ENCODE results near the gene SPATA20. TPM values are rescaled to one million over a fixed set of nuclear protein-coding genes. Genes with fewer than 3 reads are reported as not detected.

SPATA20 gene
- total and polyA plus RNA-seq, 2 of the 8 experiments (the other 6 are each of a cell fraction or from before 2014, with no cell fraction given): 16.2 to 17.5 TPM

DNA sequence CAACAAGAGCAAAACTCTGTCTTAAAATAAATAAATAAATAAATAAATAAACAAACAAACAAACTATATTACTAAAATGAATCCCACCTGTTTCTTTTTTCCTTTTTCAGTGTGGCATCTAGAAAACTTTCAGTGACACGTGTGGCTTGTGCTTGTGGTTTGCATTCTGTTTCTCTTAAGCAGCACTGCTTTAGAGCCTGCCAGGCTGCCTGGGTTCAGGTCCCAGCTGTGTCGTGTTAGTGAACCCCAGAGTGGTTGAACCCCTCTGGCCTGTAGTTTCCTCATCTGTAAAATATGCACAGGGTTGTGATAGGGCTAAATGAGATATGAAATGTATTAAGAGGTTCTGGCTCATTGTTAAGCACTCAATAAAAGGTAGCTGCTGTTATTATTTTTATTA is 26.5 kb upstream of the SPATA20 start (continued):
- no peak for TF ChIP-seq CTCF (IDR thresholded peaks at IDR 0.05; ENCODE audit: control extremely low read depth in 1 of 3, insufficient read depth in 1 of 3, low read depth in 1 of 3, low read length in 3 of 3)
- TF ChIP-seq TEAD4 (IDR thresholded peaks at IDR 0.05; ENCODE audit: low read depth, low read length): no peak
- no peak for TF ChIP-seq CBX5 (IDR thresholded peaks at IDR 0.05; ENCODE audit: low read depth, low read length)
- TF ChIP-seq BRCA1 (IDR thresholded peaks at IDR 0.05; ENCODE audit: low read depth, low read length): no peak
- no peak for TF ChIP-seq SUZ12 (IDR thresholded peaks at IDR 0.05; ENCODE audit: low read length)
- TF ChIP-seq SRF (IDR thresholded peaks at IDR 0.05; ENCODE audit: low read depth, low read length): no peak
- no peak for TF ChIP-seq PHF8 (conservative IDR thresholded peaks at IDR 0.05; ENCODE audit: low read depth, low read length)
